PC-9 (cell line): ENCODE data around the gene UGGT2. TPM values are rescaled to one million over a fixed set of nuclear protein-coding genes. Genes with fewer than 3 reads are reported as not detected.
"Not testable (repeated sequence)": the region's sequence is repeated elsewhere in the genome, so short reads cannot be mapped to it uniquely, and the experiment has no call there.

Experiments used
- BruUV-seq: library from RNA; stranded (reverse); fragments of 400-500 nt; replicated peaks from 2 replicates; lab custom pipeline; 2021; lab: Mats Ljungman, UMichigan
- CTCF ChIA-PET: fragments of 300-600 bp; sonication (Branson Sonifier 250); formaldehyde crosslinking; loops from one replicate; lab custom pipeline; 2022; ENCODE audit warnings: antibody characterized with exemption; lab: Charles Lee
- POLR2A ChIA-PET: fragments of 300-600 bp; sonication (Branson Sonifier 250); formaldehyde crosslinking; loops from one replicate; lab custom pipeline; 2022; ENCODE audit warnings: antibody characterized with exemption; ENCODE audit not compliant: unreplicated experiment; lab: Charles Lee
- DNase-seq, 2 experiments: peaks; one replicate each; pipeline versions ENCODE4 v3.0.0 to v3.0.0-alpha.2; 2015 to 2022; ENCODE audit warnings: mixed read lengths in 1 of 2
- H2AFZ ChIP-seq: fragments of 200-600 bp; sonication (generic); 2 replicates; pipeline ENCODE4 v1.8.1; 2017; ENCODE audit warnings: antibody characterized with exemption
- H3F3A ChIP-seq: fragments of 200-600 bp; sonication (generic); 2 replicates; pipeline ENCODE4 v1.8.1; 2017; ENCODE audit warnings: antibody characterized with exemption, mild to moderate bottlenecking, low read depth; ENCODE audit not compliant: insufficient read depth
- H3K27ac ChIP-seq: fragments of 200-600 bp; sonication (generic); 2 replicates; pipeline ENCODE4 v1.6.1; 2016; ENCODE audit warnings: mixed run types
- H3K27me3 ChIP-seq: fragments of 200-600 bp; sonication (generic); 2 replicates; pipeline ENCODE4 v1.6.1; 2016; ENCODE audit warnings: low read depth, mixed run types; ENCODE audit not compliant: insufficient read depth
- H3K36me3 ChIP-seq: fragments of 200-600 bp; sonication (generic); 2 replicates; pipeline ENCODE4 v1.6.1; 2016; ENCODE audit warnings: low read depth, mixed run types
- H3K4me1 ChIP-seq: fragments of 200-600 bp; sonication (generic); replicated peaks from 2 replicates; pipeline ENCODE4 v1.6.1; 2016; ENCODE audit warnings: mixed run types; ENCODE audit not compliant: insufficient read depth
- H3K4me2 ChIP-seq: fragments of 200-600 bp; sonication (generic); 2 replicates; pipeline ENCODE4 v1.6.1; 2017; ENCODE audit warnings: mixed run types
- H3K4me3 ChIP-seq: fragments of 200-600 bp; sonication (generic); 2 replicates; pipeline ENCODE4 v1.6.1; 2016; ENCODE audit warnings: mixed run types
- H3K79me2 ChIP-seq: fragments of 200-600 bp; sonication (generic); 2 replicates; pipeline ENCODE4 v1.6.1; 2017; ENCODE audit warnings: low read depth, mixed run types
- H3K9me2 ChIP-seq: fragments of 200-600 bp; sonication (generic); 2 replicates; pipeline ENCODE4 v1.8.1; 2017; ENCODE audit warnings: mild to moderate bottlenecking; ENCODE audit not compliant: insufficient read depth
- H3K9me3 ChIP-seq: fragments of 200-600 bp; sonication (generic); 2 replicates; pipeline ENCODE4 v1.8.1; 2016; ENCODE audit warnings: low read depth; ENCODE audit not compliant: insufficient read depth
- H4K20me1 ChIP-seq: fragments of 200-600 bp; sonication (generic); 2 replicates; pipeline ENCODE4 v1.8.1; 2017; ENCODE audit not compliant: insufficient read depth
- EZH2 ChIP-seq: fragments of 200-600 bp; sonication (generic); IDR thresholded peaks from 2 replicates; pipeline ENCODE4 v1.8.0; 2017; ENCODE audit warnings: antibody characterized with exemption, low read depth
- intact Hi-C: fragments of 100-400 bp; cut with micrococcal nuclease; formaldehyde crosslinking; loops from one replicate; pipeline ENCODE4 v1.10.0; 2022; ENCODE audit not compliant: unreplicated experiment
- total RNA-seq: library from RNA; stranded (reverse); gene quantifications from 2 replicates; pipeline ENCODE4 v1.2.3, GENCODE V29; 2021
- TF ChIP-seq, protein P1 (sequence below): fragments of 200-600 bp; sonication (generic); conservative IDR thresholded peaks from 2 replicates; pipeline ENCODE4 v1.6.1; 2017; ENCODE audit warnings: mixed run types, antibody characterized with exemption, mild to moderate bottlenecking, moderate library complexity

The UGGT2 gene
- total RNA-seq, 1 experiment from 2014 or later: 27.5 TPM

DNA sequence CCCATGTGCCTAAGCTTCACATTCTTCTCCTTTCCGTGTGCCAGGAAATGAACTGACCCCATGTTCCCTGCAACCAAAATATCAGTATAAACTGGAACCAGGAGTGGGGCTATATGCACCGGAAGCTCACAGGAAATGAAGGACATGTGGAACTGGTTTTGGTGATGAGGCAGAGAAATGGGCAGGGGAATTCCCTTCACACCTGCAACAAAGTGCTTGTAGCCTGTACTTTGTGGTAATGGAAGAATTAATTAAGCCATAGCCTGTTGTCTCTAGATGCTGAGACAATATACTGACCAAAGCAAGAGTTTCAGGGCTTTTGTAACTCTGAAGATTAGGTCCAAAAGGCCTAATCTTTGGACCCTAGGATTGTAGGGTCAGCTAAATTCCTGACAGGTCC lies 15.5 kb upstream of the UGGT2 start:
- no peaks in the 10 kb centered on the region for H3K9me3 ChIP-seq
- H3K79me2 ChIP-seq: no peaks in the 10 kb centered on the region
- POLR2A ChIA-PET: no interaction called here
- H4K20me1 ChIP-seq: no peaks in the 10 kb centered on the region
- DNase-seq: no peak
- H2AFZ ChIP-seq: no peak overlapping the region
- no peak overlapping the region for H3K4me2 ChIP-seq
- TF ChIP-seq, protein P1, sequence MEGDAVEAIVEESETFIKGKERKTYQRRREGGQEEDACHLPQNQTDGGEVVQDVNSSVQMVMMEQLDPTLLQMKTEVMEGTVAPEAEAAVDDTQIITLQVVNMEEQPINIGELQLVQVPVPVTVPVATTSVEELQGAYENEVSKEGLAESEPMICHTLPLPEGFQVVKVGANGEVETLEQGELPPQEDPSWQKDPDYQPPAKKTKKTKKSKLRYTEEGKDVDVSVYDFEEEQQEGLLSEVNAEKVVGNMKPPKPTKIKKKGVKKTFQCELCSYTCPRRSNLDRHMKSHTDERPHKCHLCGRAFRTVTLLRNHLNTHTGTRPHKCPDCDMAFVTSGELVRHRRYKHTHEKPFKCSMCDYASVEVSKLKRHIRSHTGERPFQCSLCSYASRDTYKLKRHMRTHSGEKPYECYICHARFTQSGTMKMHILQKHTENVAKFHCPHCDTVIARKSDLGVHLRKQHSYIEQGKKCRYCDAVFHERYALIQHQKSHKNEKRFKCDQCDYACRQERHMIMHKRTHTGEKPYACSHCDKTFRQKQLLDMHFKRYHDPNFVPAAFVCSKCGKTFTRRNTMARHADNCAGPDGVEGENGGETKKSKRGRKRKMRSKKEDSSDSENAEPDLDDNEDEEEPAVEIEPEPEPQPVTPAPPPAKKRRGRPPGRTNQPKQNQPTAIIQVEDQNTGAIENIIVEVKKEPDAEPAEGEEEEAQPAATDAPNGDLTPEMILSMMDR: no peak
- TF ChIP-seq EZH2: no peak
- BruUV-seq: no TSS peak
- no peak overlapping the region for H3K4me3 ChIP-seq
- H3F3A ChIP-seq: no peaks in the 10 kb centered on the region
- no peaks in the 10 kb centered on the region for H3K4me1 ChIP-seq
- no peaks in the 10 kb centered on the region for H3K9me2 ChIP-seq
- intact Hi-C loops: no loop called here
- no peak overlapping the region for H3K27ac ChIP-seq
- H3K36me3 ChIP-seq: no peaks in the 10 kb centered on the region
- CTCF ChIA-PET: no interaction called here
- peaks cover 17% of the 10 kb centered on the region; the same call in 1 of the 2 replicates for H3K27me3 ChIP-seq

DNA sequence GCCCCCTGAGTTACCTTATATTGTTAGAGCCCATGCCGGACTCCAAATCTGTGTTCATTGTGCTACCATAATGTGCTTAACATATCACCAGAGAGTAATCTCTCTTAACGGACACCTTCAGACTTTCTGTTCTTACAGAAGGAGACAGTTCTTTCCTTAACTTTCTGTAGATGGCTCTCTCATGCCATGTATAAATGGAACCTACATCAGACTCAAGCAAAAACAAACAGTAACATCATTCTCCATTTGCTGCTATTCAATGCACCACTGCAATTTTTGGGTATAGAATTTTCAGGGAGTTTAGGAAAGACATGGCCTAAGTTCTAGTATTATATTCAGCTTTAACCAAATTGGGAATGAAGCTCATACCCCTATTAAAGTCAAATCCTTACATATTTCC lies 12.6 kb upstream of the UGGT2 start:
- Histone ChIP-seq H3K9me3 (no peaks in the 10 kb centered on the region), H2AFZ (no peak overlapping the region), H3K27ac (no peak overlapping the region), H3K27me3 (peaks cover 5% of the 10 kb centered on the region; the same call in 1 of the 2 replicates), H4K20me1 (no peaks in the 10 kb centered on the region), H3K4me2 (no peak overlapping the region), H3K79me2 (no peaks in the 10 kb centered on the region), H3K36me3 (no peaks in the 10 kb centered on the region), H3K4me1 (no peaks in the 10 kb centered on the region), H3F3A (no peaks in the 10 kb centered on the region), H3K4me3 (no peak overlapping the region), H3K9me2 (no peaks in the 10 kb centered on the region)
- intact Hi-C loops: no loop called here
- BruUV-seq: no TSS peak
- CTCF ChIA-PET: no interaction called here
- POLR2A ChIA-PET: no interaction called here
- no peak for DNase-seq
- TF ChIP-seq, protein P1: no peak
- no peak for TF ChIP-seq EZH2

DNA sequence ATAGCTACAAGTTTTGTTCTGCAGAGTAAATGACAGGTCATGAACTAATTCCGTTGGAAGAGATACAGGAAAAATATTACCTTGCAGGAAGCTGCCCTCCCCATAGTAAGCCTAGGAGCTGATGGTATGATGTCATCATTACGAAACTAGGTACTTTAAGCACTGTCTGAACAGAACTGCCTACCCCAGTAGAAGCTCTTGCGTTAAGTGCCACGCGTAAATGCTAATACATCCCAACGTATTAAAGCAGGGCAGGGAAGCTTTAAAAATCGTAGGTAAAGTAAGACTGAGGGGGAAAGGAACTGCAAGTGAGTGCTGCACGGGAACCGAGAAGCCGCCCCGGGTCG lies 572 bp downstream of the UGGT2 start:
- DNase-seq: peak in 1 of 2 experiments; percentile 63
- Histone ChIP-seq H3K27me3 (no peaks in the 10 kb centered on the region), H3K4me3 (peak overlapping the region; percentile 85), H3K4me2 (peak overlapping the region; percentile 81), H3K79me2 (peaks cover 51% of the 10 kb centered on the region), H3K4me1 (peaks cover 9% of the 10 kb centered on the region), H4K20me1 (no peaks in the 10 kb centered on the region; the same call in 1 of the 2 replicates), H2AFZ (peak overlapping the region; percentile 94), H3K36me3 (no peaks in the 10 kb centered on the region), H3F3A (peaks cover 9% of the 10 kb centered on the region; the same call in 1 of the 2 replicates), H3K27ac (peak overlapping the region; percentile 82; the same call in 1 of the 2 replicates), H3K9me3 (no peaks in the 10 kb centered on the region), H3K9me2 (no peaks in the 10 kb centered on the region)
- intact Hi-C loops: loop anchor here (1.0 kb wide), 1 partner anchor 1381 kb away; no protein-coding TSS in a partner anchor
- BruUV-seq: no TSS peak
- no peak for TF ChIP-seq EZH2
- TF ChIP-seq, protein P1: no peak
- ChIA-PET CTCF (no interaction called here), POLR2A (interaction anchor here (0.6 kb wide), 2 partner anchors 8 to 391 kb away, joined by 4 to 7 read pairs; no protein-coding TSS in a partner anchor)

DNA sequence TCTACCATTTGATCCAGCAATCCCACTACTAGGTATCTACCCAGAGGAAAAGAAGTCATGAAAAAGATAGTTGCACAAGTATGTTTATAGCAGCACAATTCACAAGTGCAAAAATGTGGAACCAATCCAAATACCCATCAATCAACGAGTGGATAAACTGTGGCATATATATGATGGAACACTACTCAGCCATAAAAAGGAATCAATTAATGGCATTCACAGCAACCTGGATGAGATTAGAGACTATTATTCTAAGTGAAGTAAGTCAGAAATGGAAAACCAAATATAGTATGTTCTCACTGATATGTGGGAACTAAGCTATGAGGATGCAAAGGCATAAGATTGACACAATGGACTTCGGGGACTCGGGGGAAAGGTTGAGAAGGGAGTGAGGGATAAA lies 1.3 kb downstream of the UGGT2 start:
- H2AFZ ChIP-seq, H3K4me1 ChIP-seq, H3K36me3 ChIP-seq, H3K9me2 ChIP-seq, CTCF ChIA-PET, intact Hi-C loops, DNase-seq, H3K27me3 ChIP-seq, H3F3A ChIP-seq, BruUV-seq, H4K20me1 ChIP-seq, H3K27ac ChIP-seq, H3K9me3 ChIP-seq: not testable (repeated sequence)
- POLR2A ChIA-PET: interaction anchor here (0.6 kb wide), 2 partner anchors 8 to 1381 kb away, joined by 7 read pairs; no protein-coding TSS in a partner anchor
- Histone ChIP-seq H3K79me2 (peaks cover 54% of the 10 kb centered on the region), H3K4me2 (peak overlapping the region; percentile 81), H3K4me3 (peak overlapping the region; percentile 85; the same call in 1 of the 2 replicates)

DNA sequence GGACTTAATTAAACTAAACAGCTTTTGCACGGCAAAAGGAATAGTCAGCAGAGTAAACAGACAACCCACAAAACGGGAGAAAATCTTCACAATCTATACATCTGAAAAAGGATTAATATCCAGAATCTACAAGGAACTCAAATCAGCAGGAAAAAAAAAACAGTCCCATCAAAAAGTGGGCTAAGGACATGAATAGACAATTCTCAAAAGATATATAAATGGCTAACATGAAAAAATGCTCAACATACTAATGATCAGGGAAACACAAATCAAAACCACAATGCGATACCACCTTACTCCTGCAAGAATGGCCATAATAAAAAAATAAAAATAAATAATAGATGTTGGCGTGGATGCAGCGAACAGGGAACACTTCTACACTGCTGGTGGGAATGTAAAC lies 1.7 kb downstream of the UGGT2 start:
- H4K20me1 ChIP-seq, H3K27me3 ChIP-seq, CTCF ChIA-PET, BruUV-seq, H3F3A ChIP-seq, H3K9me3 ChIP-seq, DNase-seq, H3K36me3 ChIP-seq, H2AFZ ChIP-seq, H3K4me3 ChIP-seq, H3K4me1 ChIP-seq, H3K9me2 ChIP-seq, intact Hi-C loops, H3K27ac ChIP-seq: not testable (repeated sequence)
- H3K79me2 ChIP-seq: peaks cover 58% of the 10 kb centered on the region
- H3K4me2 ChIP-seq: peak overlapping the region; percentile 81
- POLR2A ChIA-PET: interaction anchor here (0.6 kb wide), 1 partner anchor 1381 kb away, joined by 7 read pairs; no protein-coding TSS in a partner anchor
